ENCODE data around the gene JTB. TPM values are rescaled to one million over a fixed set of nuclear protein-coding genes. Genes with fewer than 3 reads are reported as not detected.

The JTB gene
- polyA plus RNA-seq, 1 donor from 2014 or later, result 257 TPM

DNA sequence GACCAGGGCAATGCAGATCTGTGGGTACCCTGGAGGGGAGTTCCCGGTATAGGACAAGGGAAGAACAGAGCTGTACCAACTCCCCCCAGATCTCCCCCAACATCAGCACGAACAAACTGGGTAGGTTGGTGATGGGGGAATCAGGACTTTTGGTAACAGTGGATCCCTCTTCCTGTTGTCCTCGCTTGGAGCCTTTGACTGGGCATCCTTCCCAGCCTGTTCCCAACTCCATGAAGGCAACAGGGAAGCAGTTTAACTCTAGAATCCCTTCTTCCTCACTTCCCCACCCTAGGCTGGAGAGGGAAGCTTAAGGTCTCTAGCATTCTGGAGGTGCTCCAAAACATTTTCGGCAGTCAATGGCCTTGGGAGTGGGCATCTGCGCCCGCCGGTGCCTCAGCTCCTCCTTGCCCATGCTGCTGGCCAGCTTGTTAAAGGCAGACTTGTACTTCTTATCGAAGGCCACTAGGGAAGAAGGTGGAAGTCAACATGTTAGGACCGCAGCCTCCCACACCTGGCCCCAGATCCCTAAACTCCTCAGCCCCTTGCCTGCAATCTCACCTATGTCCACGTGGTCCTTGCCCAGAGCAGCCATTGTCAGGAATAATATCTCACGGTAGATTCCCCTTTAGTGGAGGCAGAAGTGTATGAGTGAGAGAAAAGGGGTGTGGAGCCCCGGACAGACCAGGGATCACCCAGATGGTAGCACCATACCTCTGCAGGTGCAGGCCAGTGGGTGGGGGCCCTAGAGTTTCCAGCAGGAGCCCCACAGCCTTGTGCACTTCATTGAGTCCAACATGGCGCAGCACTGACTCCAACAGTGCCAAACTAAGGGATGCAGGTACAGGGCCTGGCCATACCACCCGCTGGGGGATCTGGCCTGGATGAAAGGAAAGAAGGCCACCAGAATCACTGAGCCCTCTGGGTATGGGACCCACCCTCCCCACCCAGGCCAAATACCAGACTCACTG lies 47.2 kb downstream of the JTB start:
- Histone ChIP-seq H3K79me2 (replicated peaks; ENCODE audit: insufficient read depth, low read length) (no peaks in the 10 kb centered on the region), H3K27me3 (ENCODE audit: insufficient read depth, low read depth, low read length) (no peaks in the 10 kb centered on the region), H3K36me3 (ENCODE audit: insufficient read depth, low read length) (no peaks in the 10 kb centered on the region), H3K4me2 (ENCODE audit: low read length) (no peak overlapping the region), H3K27ac (ENCODE audit: low read length) (no peak overlapping the region), H2AFZ (ENCODE audit: low read depth, low read length) (no peak overlapping the region), H3K9me2 (ENCODE audit: insufficient read depth, low read length) (no peaks in the 10 kb centered on the region), H3K4me3 (ENCODE audit: low read length) (no peak overlapping the region), H3K9ac (ENCODE audit: low read length) (no peak overlapping the region), H3F3A (ENCODE audit: insufficient read depth, low read length, poor library complexity, severe bottlenecking) (no peaks in the 10 kb centered on the region), H3K9me3 (ENCODE audit: low read length) (no peaks in the 10 kb centered on the region), H4K20me1 (ENCODE audit: insufficient read depth) (no peaks in the 10 kb centered on the region)
- TF ChIP-seq EP300 (conservative IDR thresholded peaks at IDR 0.05; ENCODE audit: poor library complexity, severe bottlenecking) (no peak), EZH2 (IDR thresholded peaks at IDR 0.05; ENCODE audit: borderline replicate concordance, insufficient read depth, low read length, poor library complexity, severe bottlenecking) (no peak), POLR2AphosphoS5 (IDR thresholded peaks at IDR 0.05) (no peak), SMC3 (conservative IDR thresholded peaks at IDR 0.05; ENCODE audit: poor library complexity) (no peak), RAD21 (conservative IDR thresholded peaks at IDR 0.05) (no peak)
- TF ChIP-seq, protein P1, sequence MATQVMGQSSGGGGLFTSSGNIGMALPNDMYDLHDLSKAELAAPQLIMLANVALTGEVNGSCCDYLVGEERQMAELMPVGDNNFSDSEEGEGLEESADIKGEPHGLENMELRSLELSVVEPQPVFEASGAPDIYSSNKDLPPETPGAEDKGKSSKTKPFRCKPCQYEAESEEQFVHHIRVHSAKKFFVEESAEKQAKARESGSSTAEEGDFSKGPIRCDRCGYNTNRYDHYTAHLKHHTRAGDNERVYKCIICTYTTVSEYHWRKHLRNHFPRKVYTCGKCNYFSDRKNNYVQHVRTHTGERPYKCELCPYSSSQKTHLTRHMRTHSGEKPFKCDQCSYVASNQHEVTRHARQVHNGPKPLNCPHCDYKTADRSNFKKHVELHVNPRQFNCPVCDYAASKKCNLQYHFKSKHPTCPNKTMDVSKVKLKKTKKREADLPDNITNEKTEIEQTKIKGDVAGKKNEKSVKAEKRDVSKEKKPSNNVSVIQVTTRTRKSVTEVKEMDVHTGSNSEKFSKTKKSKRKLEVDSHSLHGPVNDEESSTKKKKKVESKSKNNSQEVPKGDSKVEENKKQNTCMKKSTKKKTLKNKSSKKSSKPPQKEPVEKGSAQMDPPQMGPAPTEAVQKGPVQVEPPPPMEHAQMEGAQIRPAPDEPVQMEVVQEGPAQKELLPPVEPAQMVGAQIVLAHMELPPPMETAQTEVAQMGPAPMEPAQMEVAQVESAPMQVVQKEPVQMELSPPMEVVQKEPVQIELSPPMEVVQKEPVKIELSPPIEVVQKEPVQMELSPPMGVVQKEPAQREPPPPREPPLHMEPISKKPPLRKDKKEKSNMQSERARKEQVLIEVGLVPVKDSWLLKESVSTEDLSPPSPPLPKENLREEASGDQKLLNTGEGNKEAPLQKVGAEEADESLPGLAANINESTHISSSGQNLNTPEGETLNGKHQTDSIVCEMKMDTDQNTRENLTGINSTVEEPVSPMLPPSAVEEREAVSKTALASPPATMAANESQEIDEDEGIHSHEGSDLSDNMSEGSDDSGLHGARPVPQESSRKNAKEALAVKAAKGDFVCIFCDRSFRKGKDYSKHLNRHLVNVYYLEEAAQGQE (IDR thresholded peaks at IDR 0.05; ENCODE audit: borderline replicate concordance), result no peak

DNA sequence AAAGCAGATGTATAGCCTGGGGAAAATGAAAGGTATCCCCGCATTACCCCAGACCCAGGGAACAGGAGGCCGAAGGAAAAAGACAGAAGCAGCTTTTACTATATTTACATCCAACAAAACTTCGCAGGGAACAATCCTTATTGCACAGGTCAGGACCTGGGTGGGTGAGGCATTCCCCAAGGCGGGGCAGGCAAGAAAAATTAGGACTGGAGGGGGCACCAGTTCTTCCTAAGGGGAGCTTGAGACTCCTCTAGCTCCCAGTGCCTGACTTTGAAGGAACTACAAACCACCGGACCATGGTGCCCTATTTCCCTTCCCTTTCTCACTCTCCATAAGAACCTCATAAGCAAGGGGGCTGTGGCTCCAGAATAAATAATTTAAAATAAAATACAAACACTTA lies 48.0 kb downstream of the JTB start:
- no peak overlapping the region for H3K27ac ChIP-seq (ENCODE audit: low read length)
- H3K9ac ChIP-seq (ENCODE audit: low read length), result no peak overlapping the region
- no peaks in the 10 kb centered on the region for H3F3A ChIP-seq (ENCODE audit: insufficient read depth, low read length, poor library complexity, severe bottlenecking)
- no peak overlapping the region for H3K4me2 ChIP-seq (ENCODE audit: low read length)
- no peaks in the 10 kb centered on the region for H3K9me3 ChIP-seq (ENCODE audit: low read length)
- H3K79me2 ChIP-seq (replicated peaks; ENCODE audit: insufficient read depth, low read length), result no peaks in the 10 kb centered on the region
- no peak overlapping the region for H2AFZ ChIP-seq (ENCODE audit: low read depth, low read length)
- no peak overlapping the region for H3K4me3 ChIP-seq (ENCODE audit: low read length)
- TF ChIP-seq POLR2AphosphoS5 (IDR thresholded peaks at IDR 0.05) (no peak), SMC3 (conservative IDR thresholded peaks at IDR 0.05; ENCODE audit: poor library complexity) (no peak), RAD21 (conservative IDR thresholded peaks at IDR 0.05) (no peak), EZH2 (IDR thresholded peaks at IDR 0.05; ENCODE audit: borderline replicate concordance, insufficient read depth, low read length, poor library complexity, severe bottlenecking) (no peak), EP300 (conservative IDR thresholded peaks at IDR 0.05; ENCODE audit: poor library complexity, severe bottlenecking) (no peak)
- no peaks in the 10 kb centered on the region for H3K36me3 ChIP-seq (ENCODE audit: insufficient read depth, low read length)
- H4K20me1 ChIP-seq (ENCODE audit: insufficient read depth), result no peaks in the 10 kb centered on the region
- H3K27me3 ChIP-seq (ENCODE audit: insufficient read depth, low read depth, low read length), result no peaks in the 10 kb centered on the region
- H3K9me2 ChIP-seq (ENCODE audit: insufficient read depth, low read length), result no peaks in the 10 kb centered on the region

DNA sequence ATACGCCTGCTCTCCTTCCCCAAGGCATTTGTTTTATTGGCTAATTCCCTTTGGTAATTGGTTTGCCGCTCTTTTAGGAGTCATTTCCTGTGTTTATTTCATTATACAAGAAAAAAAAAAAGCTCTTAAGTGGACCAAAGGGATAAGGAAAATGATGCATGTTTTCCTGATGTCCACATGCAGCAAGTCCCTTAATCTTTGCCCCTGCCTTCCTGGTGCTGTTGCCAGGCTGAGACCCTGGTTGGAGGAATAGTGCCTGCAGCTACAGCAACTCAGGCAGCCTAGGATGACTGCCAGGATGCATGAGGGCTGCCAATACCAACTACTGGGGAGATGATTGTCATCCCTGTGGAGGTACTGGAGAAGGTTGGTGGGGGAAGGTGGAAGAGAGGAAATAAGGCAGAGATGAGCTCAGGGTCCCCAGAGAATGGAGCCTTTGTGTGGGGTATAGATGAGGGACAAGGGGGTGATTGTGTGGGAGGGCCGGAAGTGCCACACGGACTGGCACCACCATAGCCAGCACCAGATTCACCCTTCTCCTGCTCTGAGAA lies 48.6 kb downstream of the JTB start:
- Histone ChIP-seq H3K36me3 (ENCODE audit: insufficient read depth, low read length) (no peaks in the 10 kb centered on the region), H3K9ac (ENCODE audit: low read length) (no peak overlapping the region), H3K27me3 (ENCODE audit: insufficient read depth, low read depth, low read length) (no peaks in the 10 kb centered on the region), H3K79me2 (replicated peaks; ENCODE audit: insufficient read depth, low read length) (no peaks in the 10 kb centered on the region), H3K4me2 (ENCODE audit: low read length) (no peak overlapping the region), H3K9me2 (ENCODE audit: insufficient read depth, low read length) (no peaks in the 10 kb centered on the region), H3K27ac (ENCODE audit: low read length) (no peak overlapping the region), H4K20me1 (ENCODE audit: insufficient read depth) (no peaks in the 10 kb centered on the region), H2AFZ (ENCODE audit: low read depth, low read length) (no peak overlapping the region), H3K9me3 (ENCODE audit: low read length) (no peaks in the 10 kb centered on the region), H3K4me3 (ENCODE audit: low read length) (no peak overlapping the region), H3F3A (ENCODE audit: insufficient read depth, low read length, poor library complexity, severe bottlenecking) (no peaks in the 10 kb centered on the region)
- TF ChIP-seq EZH2 (IDR thresholded peaks at IDR 0.05; ENCODE audit: borderline replicate concordance, insufficient read depth, low read length, poor library complexity, severe bottlenecking) (no peak), POLR2AphosphoS5 (IDR thresholded peaks at IDR 0.05) (no peak), SMC3 (conservative IDR thresholded peaks at IDR 0.05; ENCODE audit: poor library complexity) (no peak), EP300 (conservative IDR thresholded peaks at IDR 0.05; ENCODE audit: poor library complexity, severe bottlenecking) (no peak), RAD21 (conservative IDR thresholded peaks at IDR 0.05) (no peak), MXI1 (conservative IDR thresholded peaks at IDR 0.05; ENCODE audit: poor library complexity, severe bottlenecking) (no peak), TAF1 (IDR thresholded peaks at IDR 0.05; ENCODE audit: low read depth) (no peak)
- TF ChIP-seq, protein P1 (IDR thresholded peaks at IDR 0.05; ENCODE audit: borderline replicate concordance), result no peak
- TF ChIP-seq, protein P2, sequence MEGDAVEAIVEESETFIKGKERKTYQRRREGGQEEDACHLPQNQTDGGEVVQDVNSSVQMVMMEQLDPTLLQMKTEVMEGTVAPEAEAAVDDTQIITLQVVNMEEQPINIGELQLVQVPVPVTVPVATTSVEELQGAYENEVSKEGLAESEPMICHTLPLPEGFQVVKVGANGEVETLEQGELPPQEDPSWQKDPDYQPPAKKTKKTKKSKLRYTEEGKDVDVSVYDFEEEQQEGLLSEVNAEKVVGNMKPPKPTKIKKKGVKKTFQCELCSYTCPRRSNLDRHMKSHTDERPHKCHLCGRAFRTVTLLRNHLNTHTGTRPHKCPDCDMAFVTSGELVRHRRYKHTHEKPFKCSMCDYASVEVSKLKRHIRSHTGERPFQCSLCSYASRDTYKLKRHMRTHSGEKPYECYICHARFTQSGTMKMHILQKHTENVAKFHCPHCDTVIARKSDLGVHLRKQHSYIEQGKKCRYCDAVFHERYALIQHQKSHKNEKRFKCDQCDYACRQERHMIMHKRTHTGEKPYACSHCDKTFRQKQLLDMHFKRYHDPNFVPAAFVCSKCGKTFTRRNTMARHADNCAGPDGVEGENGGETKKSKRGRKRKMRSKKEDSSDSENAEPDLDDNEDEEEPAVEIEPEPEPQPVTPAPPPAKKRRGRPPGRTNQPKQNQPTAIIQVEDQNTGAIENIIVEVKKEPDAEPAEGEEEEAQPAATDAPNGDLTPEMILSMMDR (IDR thresholded peaks at IDR 0.05; ENCODE audit: poor library complexity, severe bottlenecking), result no peak

Measured in neural cell (in vitro differentiated cells).